ENCODE data around the gene XXYLT1. TPM values are rescaled to one million over a fixed set of nuclear protein-coding genes. Genes with fewer than 3 reads are reported as not detected.

The XXYLT1 gene
- polyA plus RNA-seq, 1 donor (not counting 4 experiments of a cell fraction or from before 2014, with no cell fraction given): 11.1 TPM

GRCh38 chr3:195236801-195237570, 34.0 kb downstream of the XXYLT1 start:
- Histone ChIP-seq H4K20me1 (ENCODE audit: control insufficient read depth, extremely low read depth, insufficient read depth, low read length) (no peaks in the 10 kb centered on the region), H3K9me3 (ENCODE audit: control insufficient read depth, low read depth, low read length) (no peaks in the 10 kb centered on the region), H3K9me1 (ENCODE audit: control insufficient read depth, extremely low read depth, insufficient read depth, low read length) (no peaks in the 10 kb centered on the region), H3K79me2 (ENCODE audit: control insufficient read depth, insufficient read depth, low read length) (no peaks in the 10 kb centered on the region), H3K27me3 (ENCODE audit: control insufficient read depth, extremely low read depth, insufficient read depth, low read length) (no peaks in the 10 kb centered on the region), H3K4me2 (ENCODE audit: control insufficient read depth, extremely low read depth, insufficient read depth, low read depth, low read length) (no peak overlapping the region), H3K9ac (ENCODE audit: control insufficient read depth, extremely low read depth, insufficient read depth, low read length) (no peak overlapping the region), H3K27ac (ENCODE audit: control insufficient read depth, insufficient read depth, low read length) (no peak overlapping the region), H2AFZ (ENCODE audit: control insufficient read depth, low read length) (no peak overlapping the region), H3K4me3 (ENCODE audit: control insufficient read depth in 2 of 3, extremely low read depth in 1 of 3, insufficient read depth in 2 of 3, low read depth in 1 of 3, low read length in 3 of 3) (no peak overlapping the region), H3K4me1 (ENCODE audit: control insufficient read depth, extremely low read depth, insufficient read depth, low read length) (peaks cover 5% of the 10 kb centered on the region), H3K36me3 (ENCODE audit: control insufficient read depth in 2 of 2, extremely low read depth in 1 of 2, insufficient read depth in 2 of 2, low read length in 2 of 2) (no peaks in the 10 kb centered on the region)
- DNase-seq (ENCODE audit: low read depth, low spot score) (no peak), FAIRE-seq (no peak)
- TF ChIP-seq EZH2 (IDR thresholded peaks at IDR 0.05; ENCODE audit: low read length) (no peak), CTCF (optimal IDR thresholded peaks at IDR 0.05 in 1 of 3, IDR thresholded peaks at IDR 0.05 in 1 of 3, conservative IDR thresholded peaks at IDR 0.05 in 1 of 3; ENCODE audit: extremely low read depth in 1 of 3, insufficient read depth in 2 of 3, low read length in 3 of 3) (no peak)
- dilution Hi-C loops (cut with MboI; ENCODE audit: extremely low pct_ligation_motif_present, low sequenced_read_pairs): no loop called here

- FAIRE-seq (no peak), DNase-seq (ENCODE audit: low read depth, low spot score) (no peak)
- H3K4me1 ChIP-seq (ENCODE audit: control insufficient read depth, extremely low read depth, insufficient read depth, low read length): peaks cover 5% of the 10 kb centered on the region
- no peak overlapping the region for H3K4me2 ChIP-seq (ENCODE audit: control insufficient read depth, extremely low read depth, insufficient read depth, low read depth, low read length)
- H3K9me3 ChIP-seq (ENCODE audit: control insufficient read depth, low read depth, low read length): no peaks in the 10 kb centered on the region
- no peaks in the 10 kb centered on the region for H4K20me1 ChIP-seq (ENCODE audit: control insufficient read depth, extremely low read depth, insufficient read depth, low read length)
- dilution Hi-C loops (cut with MboI; ENCODE audit: extremely low pct_ligation_motif_present, low sequenced_read_pairs): no loop called here
- H3K9ac ChIP-seq (ENCODE audit: control insufficient read depth, extremely low read depth, insufficient read depth, low read length): no peak overlapping the region
- no peaks in the 10 kb centered on the region for H3K27me3 ChIP-seq (ENCODE audit: control insufficient read depth, extremely low read depth, insufficient read depth, low read length)
- H3K79me2 ChIP-seq (ENCODE audit: control insufficient read depth, insufficient read depth, low read length): no peaks in the 10 kb centered on the region
- no peak overlapping the region for H2AFZ ChIP-seq (ENCODE audit: control insufficient read depth, low read length)
- no peak overlapping the region for H3K27ac ChIP-seq (ENCODE audit: control insufficient read depth, insufficient read depth, low read length)
- no peak overlapping the region for H3K4me3 ChIP-seq (ENCODE audit: control insufficient read depth in 2 of 3, extremely low read depth in 1 of 3, insufficient read depth in 2 of 3, low read depth in 1 of 3, low read length in 3 of 3)
- no peaks in the 10 kb centered on the region for H3K36me3 ChIP-seq (ENCODE audit: control insufficient read depth in 2 of 2, extremely low read depth in 1 of 2, insufficient read depth in 2 of 2, low read length in 2 of 2)
- TF ChIP-seq CTCF (optimal IDR thresholded peaks at IDR 0.05 in 1 of 3, IDR thresholded peaks at IDR 0.05 in 1 of 3, conservative IDR thresholded peaks at IDR 0.05 in 1 of 3; ENCODE audit: extremely low read depth in 1 of 3, insufficient read depth in 2 of 3, low read length in 3 of 3) (no peak), EZH2 (IDR thresholded peaks at IDR 0.05; ENCODE audit: low read length) (no peak)
- no peaks in the 10 kb centered on the region for H3K9me1 ChIP-seq (ENCODE audit: control insufficient read depth, extremely low read depth, insufficient read depth, low read length)
Observed at GRCh38 chr3:195236076-195236798, 34.7 kb downstream of the XXYLT1 start.
